KBM-7 (cell line): ENCODE results near the gene CERT1.
"Not testable (repeated sequence)": the region's sequence is repeated elsewhere in the genome, so short reads cannot be mapped to it uniquely, and the experiment has no call there.

ENCODE experiments used
- DNase-seq: peaks from one replicate; pipeline ENCODE4 v3.0.0-alpha.2; 2015
- in situ Hi-C: fragments of 300-500 bp; cut with MboI; formaldehyde crosslinking; loops from 2 replicates; pipeline ENCODE4 v1.14.3; 2020; ENCODE audit warnings: low sequenced_read_pairs, low pct_unique_long_range_greater_than_20kb, mixed read lengths

The CERT1 gene

DNA sequence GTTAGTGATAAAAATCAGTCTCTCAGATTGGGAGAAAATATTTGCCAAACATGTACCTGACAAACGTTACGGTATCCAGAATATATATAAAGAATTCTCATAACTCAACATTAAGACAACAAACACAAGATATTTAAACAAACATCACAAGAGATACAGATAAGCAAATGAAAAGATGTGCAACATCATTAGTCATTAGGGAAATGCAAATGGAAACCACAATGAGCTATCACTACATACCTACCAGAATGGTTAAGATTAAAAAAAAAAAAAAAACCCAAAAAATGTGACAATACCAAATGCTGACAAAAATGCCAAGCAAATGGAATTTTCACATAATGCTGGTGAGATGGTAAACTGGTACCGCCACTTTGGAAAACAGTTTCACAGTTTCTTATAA lies 15.4 kb downstream of the CERT1 start:
- no peak for DNase-seq
- in situ Hi-C loops = no loop called here

DNA sequence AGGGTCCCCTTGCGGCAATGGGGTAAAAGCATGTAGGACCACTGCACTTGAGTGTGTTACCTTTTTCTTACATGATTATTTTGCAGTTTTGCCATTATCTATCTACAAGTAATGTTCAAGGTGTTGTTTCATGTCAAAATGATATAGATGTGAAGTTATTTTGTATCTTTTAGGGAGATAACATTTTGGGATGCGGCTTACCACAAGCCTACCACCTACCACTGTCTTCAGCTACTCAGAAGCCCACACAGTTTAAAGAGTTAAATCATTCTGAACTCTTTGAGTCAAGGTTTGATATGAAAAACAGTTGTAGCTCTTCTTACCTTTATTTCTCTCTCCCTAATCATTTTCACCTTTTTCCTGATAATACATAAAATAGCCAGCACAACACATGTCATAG lies 19.8 kb downstream of the CERT1 start:
- DNase-seq = no peak
- in situ Hi-C loops = no loop called here

DNA sequence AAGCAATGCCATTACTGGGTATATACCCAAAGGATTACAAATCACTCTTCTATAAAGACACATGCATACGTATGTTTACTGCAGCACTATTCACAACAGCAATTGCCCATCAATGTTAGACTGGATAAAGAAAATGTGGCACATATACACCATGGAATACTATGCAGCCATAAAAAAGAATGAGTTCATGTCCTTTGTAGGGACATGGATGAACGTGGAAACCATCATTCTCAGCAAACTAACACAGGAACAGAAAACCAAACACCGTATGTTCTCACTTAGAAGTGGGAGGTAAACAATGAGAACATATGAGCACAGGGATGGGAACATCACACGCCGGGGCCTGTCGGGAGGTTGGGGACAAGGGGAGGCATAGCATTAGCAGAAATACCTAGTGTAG lies 21.6 kb downstream of the CERT1 start:
- DNase-seq, in situ Hi-C loops: not testable (repeated sequence)

DNA sequence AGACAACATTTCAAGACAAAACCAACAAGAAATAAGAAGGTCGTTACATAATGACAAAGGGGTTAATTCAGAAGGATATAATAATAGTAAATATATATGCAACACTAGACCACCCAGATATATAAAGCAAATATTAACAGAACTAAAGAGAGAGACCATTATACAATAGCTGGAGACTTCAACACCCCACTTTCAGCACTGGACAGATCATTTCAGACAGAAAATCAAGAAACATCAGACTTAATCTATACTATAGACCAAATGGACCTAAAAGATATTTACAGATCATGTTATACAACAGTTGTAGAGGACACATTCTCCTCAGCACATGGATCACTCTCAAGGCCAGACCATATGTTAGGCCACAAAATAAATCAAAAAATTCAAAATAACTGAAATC lies 26.8 kb downstream of the CERT1 start:
- in situ Hi-C loops = no loop called here

DNA sequence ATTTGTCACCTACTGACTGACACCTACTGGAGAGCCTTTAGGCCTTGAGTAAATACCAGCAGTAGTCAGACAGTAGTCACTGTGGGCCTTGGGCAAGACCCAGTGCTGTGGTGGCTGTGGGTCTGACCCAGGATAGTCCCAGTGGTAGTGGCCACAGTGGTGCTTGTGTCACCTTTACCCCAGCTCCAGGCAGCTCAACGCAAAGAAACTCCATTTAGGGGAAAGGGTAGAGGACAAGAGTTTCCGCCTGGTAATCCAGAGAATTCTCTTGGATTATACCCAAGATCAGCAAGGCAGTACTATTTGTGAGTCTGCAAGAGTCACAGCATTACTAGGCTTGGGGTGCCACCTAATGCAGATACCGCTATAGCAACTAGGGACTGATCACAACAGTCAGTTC lies 28.9 kb downstream of the CERT1 start:
- no peak for DNase-seq
- in situ Hi-C loops = no loop called here

More for the DNA sequence above, 26.8 kb downstream of the CERT1 start:
- DNase-seq = no peak

DNA sequence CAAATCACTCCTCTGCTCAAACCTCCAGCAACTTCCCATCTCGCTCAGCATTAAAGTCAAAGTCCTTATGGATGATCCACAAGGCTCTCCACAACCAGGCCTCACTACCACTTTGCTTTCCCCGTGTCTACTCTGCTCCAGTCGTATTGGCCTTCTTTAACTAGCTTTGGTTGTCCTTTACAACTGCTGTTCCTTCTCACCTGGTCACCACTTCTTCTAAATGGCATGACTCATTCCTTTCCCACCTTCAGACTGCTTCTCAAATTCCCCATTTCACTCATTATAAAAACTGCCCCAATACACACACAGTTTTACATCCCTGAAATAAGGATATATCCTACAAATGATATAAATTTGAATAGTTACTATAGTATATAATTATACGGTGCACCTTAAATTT lies 30.4 kb downstream of the CERT1 start:
- in situ Hi-C loops = no loop called here
- no peak for DNase-seq

DNA sequence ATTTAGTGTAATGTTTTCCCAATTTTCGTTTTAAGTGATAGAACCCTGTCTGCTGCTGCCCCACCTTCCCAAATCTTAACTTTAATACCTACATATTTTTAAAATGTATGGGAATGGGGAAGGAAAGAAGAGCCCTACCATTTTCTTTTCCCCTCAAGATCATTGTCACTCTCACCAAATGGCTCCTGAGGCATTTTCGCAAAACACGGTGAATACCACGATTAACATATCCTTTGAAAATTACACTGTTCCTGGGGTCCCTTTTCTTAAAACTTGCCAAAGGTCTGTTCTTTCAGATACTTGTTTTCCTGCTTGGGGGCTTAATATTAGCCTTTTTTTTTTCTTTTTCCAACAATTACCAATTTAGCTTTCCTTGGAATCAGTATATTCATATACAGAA lies 36.1 kb downstream of the CERT1 start:
- no peak for DNase-seq
- in situ Hi-C loops = no loop called here

DNA sequence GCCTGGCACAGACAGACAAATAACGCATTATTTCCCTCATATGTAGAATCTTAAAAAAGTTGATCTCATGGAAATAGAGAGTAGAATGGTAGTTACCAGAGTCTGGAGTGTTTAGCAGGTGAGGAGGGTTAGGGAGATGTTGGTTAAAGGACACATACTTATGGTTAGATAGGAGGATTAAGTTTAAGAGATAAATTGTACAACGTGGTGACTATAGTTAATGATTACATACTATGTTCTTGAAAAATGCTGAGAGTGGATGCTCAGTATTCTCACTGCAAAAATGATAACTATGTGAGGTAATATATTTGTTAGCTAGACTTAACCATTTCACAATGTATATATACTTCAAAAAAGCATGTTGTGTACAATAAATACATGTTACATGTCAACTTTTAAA lies 38.0 kb downstream of the CERT1 start:
- in situ Hi-C loops = no loop called here
- no peak for DNase-seq

DNA sequence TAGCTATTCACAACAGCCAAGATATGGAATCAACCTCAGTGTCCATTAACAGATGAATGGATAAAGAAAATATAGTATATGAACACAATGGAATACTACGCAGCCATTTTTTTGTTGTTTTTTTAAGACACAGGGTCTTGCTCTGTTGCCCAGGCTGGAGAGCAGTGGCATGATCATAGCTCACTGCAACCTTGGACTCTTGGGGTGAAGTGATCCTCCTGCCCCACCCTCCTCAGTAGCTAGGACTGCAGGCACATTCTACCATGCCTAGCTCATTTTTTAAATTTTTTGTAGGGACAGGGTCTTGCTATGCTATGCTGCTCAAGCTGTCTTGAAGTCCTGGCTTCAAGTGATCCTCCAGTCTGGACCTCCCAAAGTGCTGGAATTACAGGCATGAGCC lies 38.5 kb downstream of the CERT1 start:
- DNase-seq = no peak
- in situ Hi-C loops = no loop called here

DNA sequence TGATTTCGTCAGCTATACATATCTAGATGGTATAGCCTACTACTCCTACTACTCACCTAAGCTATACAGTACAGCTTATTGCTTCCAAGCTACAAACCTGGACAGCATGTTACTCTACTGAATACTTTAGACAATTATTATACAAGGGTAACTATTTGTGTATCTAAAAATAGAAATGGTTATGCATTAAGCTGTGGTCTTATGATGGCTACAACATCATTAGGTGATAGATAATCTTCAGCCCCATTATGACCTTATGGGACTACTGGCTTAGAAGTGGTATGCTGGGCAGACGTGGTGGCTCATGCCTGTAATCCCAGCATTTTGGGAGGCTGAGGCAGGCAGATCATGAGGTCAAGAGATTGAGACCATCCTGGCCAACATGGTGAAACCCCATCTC lies 40.2 kb downstream of the CERT1 start:
- in situ Hi-C loops = no loop called here

DNA sequence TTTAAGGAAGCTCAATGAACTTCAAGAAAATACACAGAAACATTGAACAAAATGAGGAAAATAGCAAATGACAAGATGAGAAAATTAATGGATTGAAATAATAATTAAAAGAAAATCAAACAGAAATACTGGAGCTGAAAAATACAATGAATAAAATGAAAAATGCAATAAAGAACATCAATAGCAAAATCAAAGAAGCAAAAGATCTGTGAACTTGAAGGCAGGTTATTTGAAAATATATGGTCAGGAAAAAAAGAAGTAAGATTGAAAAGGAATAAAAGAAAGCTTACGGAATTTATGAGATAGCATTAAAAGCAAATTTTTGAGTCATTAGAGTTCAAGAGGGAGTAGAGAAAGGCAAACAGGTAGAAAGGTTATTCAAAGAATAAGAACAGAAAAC lies 42.4 kb downstream of the CERT1 start:
- in situ Hi-C loops = no loop called here
- no peak for DNase-seq

More for the DNA sequence above, 40.2 kb downstream of the CERT1 start:
- no peak for DNase-seq

DNA sequence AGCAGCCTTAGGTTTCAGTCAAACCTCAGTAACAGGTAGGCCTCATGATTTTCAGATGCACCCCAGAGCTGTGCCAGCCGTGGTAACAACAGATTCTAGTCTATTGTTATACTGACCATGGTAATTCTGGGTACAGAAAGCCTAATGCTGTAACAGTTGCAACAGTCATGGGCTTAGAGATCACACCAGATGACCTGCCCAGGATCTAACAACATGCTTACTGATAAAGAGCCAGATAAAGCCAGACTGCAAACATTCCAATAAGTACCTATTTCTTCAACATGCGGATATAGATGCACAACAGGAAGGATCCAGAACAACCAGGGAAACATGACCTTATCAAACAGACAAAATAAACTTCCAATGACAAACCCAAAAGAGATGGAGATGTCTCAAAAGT lies 42.8 kb downstream of the CERT1 start:
- no peak for DNase-seq
- in situ Hi-C loops = no loop called here

DNA sequence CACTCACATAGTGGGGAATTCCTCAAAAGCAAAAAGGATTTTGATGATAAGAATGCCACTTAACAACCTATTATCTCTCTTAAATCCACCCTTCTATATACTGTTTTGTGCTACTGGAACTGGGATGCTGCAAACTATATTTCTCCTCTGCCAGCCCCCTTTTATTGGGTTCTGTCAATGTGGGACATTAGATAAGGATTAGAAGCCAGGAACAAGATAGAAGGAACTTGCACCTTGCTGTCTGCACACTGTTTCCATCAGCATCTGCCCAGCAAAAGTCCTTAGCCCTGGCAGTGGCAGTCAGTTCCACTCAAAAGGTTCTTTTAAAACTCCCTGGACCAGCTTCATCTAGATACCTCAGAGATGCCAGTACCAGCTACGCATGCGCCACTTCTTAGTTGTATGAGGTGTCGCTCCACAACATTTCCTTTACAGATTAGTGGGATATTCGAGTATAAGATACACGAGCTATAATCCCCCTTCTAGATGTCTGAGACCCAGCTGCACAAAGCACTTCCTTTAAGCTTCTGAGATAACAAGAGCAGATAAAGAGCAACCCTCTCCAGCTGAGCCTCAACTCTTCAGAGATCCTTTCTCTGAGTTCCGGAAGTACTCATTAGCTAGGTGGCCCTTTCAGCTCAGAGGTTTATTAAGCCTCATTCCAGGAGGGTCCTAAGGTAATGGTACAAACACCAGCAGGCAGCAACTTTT lies 45.3 kb downstream of the CERT1 start:
- peak; percentile 27 for DNase-seq
- in situ Hi-C loops = no loop called here

DNA sequence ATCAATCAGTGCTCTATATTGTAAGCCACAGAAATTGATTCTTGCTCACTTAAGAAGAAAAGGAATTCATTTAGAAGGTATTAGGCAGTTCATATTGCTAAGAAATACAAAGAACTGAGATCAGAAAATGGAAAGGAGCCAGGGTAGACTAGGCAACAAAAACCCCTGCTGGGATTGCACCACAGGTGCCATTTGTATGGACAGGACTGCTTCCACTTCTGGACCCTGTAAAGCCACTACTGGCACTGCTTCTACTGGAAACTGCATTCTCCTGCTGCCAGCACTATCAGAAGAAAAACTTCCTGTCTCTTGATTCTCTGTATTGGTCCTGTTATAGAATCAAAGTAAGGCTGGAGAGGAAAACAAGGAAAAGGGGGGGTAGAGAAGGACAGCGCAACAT lies 45.9 kb downstream of the CERT1 start:
- in situ Hi-C loops = no loop called here
- no peak for DNase-seq

DNA sequence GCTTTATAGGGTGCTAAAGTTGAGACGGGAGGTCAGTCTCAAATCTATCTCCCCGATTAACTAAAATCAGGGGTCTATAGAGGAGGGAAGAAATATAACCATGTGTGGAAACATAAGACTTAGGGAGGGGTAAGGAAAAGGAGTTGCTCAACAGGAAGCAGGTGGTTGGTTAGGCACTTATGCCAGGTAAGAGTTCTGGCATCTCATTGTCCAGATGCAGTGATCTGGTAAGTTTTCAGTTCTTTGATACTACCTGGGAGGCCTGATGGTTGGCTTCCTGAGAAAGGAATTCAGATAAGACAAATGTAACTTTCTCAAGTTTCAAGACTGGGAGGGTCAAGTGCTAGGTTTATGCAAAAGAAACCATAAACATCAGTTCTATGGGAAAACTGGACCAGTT lies 47.7 kb downstream of the CERT1 start:
- DNase-seq = no peak
- in situ Hi-C loops = no loop called here

DNA sequence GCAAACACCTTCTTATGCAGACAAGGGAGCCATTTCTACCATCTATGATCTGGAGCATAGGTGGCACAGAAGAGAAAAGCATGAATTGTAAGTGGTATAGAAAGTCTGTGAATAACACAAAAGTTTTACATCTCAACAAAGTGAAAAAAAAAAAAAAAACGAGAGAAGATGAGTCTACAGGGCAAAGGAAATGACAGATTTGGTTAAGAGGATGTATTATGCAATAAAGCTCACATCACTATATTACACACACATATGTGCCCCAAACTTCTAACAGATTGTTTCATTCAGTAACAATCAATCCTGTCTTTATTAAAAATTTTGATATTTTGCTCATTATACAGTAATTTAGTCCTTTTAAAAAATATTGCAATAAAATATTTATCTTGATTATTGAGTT lies 49.8 kb downstream of the CERT1 start:
- in situ Hi-C loops = no loop called here
- no peak for DNase-seq

DNA sequence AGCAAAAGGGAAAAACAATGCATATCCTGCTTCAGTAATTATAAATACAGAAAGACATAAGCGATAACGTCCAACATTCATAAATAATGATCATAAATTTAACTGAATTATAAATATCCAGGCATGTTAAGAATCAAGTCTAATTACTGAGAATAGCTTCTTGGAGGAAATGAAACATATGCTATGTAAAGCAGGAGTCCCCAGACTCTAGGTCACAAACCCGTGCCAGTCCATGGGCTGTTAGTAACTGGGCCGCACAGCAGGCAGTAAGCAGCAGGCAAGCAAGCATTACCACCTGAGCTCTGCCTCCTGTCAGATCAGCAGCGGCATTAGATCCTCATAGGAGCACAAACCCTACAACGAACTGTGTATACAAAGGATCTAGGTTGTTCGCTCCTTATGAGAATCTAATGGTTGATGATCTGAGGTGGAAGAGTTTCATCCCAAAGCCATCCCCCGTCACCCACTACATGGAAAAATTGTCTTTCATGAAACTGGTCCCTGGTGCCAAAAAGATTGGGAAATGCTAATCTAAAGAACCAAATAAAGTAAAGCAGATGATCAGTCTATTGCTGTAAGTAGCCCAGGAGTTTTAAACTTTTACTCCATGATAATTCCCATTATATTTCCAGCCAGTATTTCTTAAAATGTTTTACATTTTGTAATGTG lies 50.4 kb downstream of the CERT1 start:
- in situ Hi-C loops = no loop called here
- no peak for DNase-seq

DNA sequence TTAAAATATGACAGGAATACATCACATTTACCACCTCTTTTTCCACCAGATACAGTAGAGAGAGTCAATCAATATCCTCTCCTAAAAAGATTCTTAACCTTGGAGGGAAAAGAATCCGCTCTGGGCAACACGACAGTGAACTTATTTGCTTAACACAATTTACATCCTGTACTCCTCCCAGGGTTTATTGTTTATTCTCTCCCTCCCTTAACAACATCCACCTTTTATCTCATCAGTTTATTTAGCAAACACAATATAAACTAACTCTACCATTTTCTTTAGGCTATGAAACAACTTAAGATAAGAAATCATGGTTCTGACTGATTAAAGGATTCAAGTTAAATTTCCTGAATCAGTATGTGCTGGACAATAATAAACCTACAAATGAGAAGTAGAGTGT lies 50.9 kb downstream of the CERT1 start:
- no peak for DNase-seq
- in situ Hi-C loops = no loop called here

DNA sequence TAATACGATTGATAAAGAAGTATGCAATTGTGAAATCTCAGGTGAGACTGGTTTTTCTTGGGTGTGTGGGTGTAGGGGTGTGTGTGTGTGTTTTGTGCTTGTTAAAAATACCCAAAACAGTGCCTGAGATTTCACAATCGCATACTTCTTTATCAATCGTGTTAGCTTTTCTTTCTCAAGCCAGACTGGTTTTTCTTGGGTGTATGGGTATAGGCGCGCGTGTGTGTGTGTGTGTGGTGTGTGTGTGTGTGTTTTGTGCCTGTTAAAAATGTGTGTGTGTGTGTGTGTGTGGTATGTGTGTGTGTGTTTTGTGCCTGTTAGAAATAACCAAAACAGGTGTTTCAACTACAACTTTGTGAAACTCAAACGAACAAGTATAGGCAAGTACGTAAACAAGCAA lies 53.7 kb downstream of the CERT1 start:
- in situ Hi-C loops = no loop called here
- DNase-seq = no peak

DNA sequence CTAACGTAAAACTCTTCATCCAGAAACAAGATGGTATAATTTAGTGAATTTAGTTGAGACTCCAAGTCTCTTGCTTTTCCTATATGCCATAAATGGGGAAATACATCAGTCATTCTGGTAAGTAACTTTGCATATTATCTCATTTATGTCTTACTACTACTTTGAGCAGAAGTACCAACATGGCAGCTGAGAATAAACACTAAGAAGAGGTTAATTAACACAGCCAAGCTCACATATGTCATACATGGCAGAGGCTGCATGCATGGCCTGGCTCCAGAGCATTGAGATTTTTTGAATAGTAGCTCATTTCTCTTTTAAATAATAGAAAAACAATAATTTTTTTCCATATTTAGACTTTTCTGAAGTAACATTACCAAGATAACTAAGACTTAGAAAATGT lies 54.3 kb downstream of the CERT1 start:
- no peak for DNase-seq
- in situ Hi-C loops = no loop called here

DNA sequence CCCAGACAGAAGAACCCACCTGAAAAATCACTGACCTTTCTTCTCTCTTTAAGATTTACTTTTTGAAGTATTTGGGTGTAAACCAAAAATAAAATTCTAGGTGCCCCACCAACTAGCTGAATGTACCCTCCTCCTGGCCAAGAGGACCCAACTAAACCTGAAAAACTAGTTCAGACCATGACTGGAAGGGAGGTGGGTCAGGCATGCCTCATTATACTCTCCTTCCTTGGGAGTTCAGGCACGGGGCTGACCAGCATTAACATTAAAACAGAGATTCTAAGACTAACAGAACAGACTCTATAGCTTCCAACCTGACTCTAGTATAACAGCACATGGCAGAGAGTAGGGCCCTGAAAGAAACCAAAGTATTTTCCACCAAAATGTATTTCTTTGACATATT lies 61.4 kb downstream of the CERT1 start:
- DNase-seq = no peak
- in situ Hi-C loops = no loop called here
